HepG2 (cell line): Measurements from ENCODE around the gene DOCK4. TPM values are rescaled to one million over a fixed set of nuclear protein-coding genes. Genes with fewer than 3 reads are reported as not detected.

Experiments used
- ARID5B ChIP-seq: IDR thresholded peaks from 2 replicates; pipeline ENCODE4 v1.4.0; 2020; ENCODE audit warnings: mild to moderate bottlenecking, missing genetic modification reagents
- DR1 ChIP-seq: sonication (generic); formaldehyde crosslinking; IDR thresholded peaks from 2 replicates; pipeline ENCODE4 v1.8.0; 2021; ENCODE audit warnings: mild to moderate bottlenecking, missing genetic modification reagents, inconsistent platforms
- EHMT2 ChIP-seq: fragments of 200-600 bp; sonication (generic); IDR thresholded peaks from 2 replicates; pipeline ENCODE4 v1.7.0; 2017; ENCODE audit warnings: antibody characterized with exemption, low read depth, low read length, borderline replicate concordance
- ERF ChIP-seq: IDR thresholded peaks from 2 replicates; pipeline ENCODE4 v1.6.1; 2018; ENCODE audit warnings: missing biosample characterization, missing genetic modification reagents
- FOXA1 ChIP-seq, 2 experiments: fragments of 450-650 bp in 1 of 2; sonication (generic) in 1 of 2; formaldehyde crosslinking in 1 of 2; IDR thresholded peaks; 2 replicates each; pipeline versions ENCODE4 v1.4.0 to v1.6.1; 2016 to 2020; ENCODE audit warnings: missing genetic modification reagents in 1 of 2
- GLMP ChIP-seq: sonication (generic); formaldehyde crosslinking; IDR thresholded peaks from 2 replicates; pipeline ENCODE4 v1.9.0; 2021; ENCODE audit warnings: missing genetic modification reagents, mild to moderate bottlenecking, borderline replicate concordance
- GMEB1 ChIP-seq: sonication (generic); formaldehyde crosslinking; IDR thresholded peaks from 2 replicates; pipeline ENCODE4 v1.5.1; 2020; ENCODE audit warnings: missing genetic modification reagents, mild to moderate bottlenecking, borderline replicate concordance
- MBD4 ChIP-seq: IDR thresholded peaks from 2 replicates; pipeline ENCODE4 v1.6.1; 2012; ENCODE audit warnings: low read length, inconsistent platforms, borderline replicate concordance
- MLX ChIP-seq: IDR thresholded peaks from 2 replicates; pipeline ENCODE4 v1.6.1; 2016
- NCOA2 ChIP-seq: sonication (generic); formaldehyde crosslinking; IDR thresholded peaks from 2 replicates; pipeline ENCODE4 v1.8.0; 2022; ENCODE audit warnings: inconsistent platforms
- SALL1 ChIP-seq: sonication (generic); formaldehyde crosslinking; IDR thresholded peaks from 2 replicates; pipeline ENCODE4 v1.8.0; 2022; ENCODE audit warnings: mild to moderate bottlenecking, missing genetic modification reagents
- SIX1 ChIP-seq: sonication (generic); formaldehyde crosslinking; IDR thresholded peaks from 2 replicates; pipeline ENCODE4 v1.4.0; 2020; ENCODE audit warnings: missing genetic modification reagents, borderline replicate concordance
- SOX6 ChIP-seq, 2 experiments: fragments of 450-650 bp in 1 of 2; sonication (generic) in 1 of 2; formaldehyde crosslinking in 1 of 2; IDR thresholded peaks; 2 replicates each; pipeline versions ENCODE4 v1.4.0 to v1.6.1; 2017 to 2020; ENCODE audit warnings: antibody characterized with exemption in 1 of 2, mild to moderate bottlenecking in 1 of 2, missing genetic modification reagents in 1 of 2
- TBX2 ChIP-seq: sonication (generic); formaldehyde crosslinking; IDR thresholded peaks from 2 replicates; pipeline ENCODE4 v1.5.0; 2020; ENCODE audit warnings: missing genetic modification reagents, mild to moderate bottlenecking, borderline replicate concordance
- TCF7L2 ChIP-seq: IDR thresholded peaks from 2 replicates; pipeline ENCODE4 v1.6.1; 2011; ENCODE audit warnings: mild to moderate bottlenecking, low read depth, low read length, moderate library complexity
- WIZ ChIP-seq: sonication (generic); formaldehyde crosslinking; IDR thresholded peaks from 2 replicates; pipeline ENCODE4 v1.5.1; 2020; ENCODE audit warnings: mild to moderate bottlenecking, missing genetic modification reagents
- ZBTB34 ChIP-seq: sonication (generic); formaldehyde crosslinking; IDR thresholded peaks from 2 replicates; pipeline ENCODE4 v1.8.0; 2022; ENCODE audit warnings: mild to moderate bottlenecking, missing genetic modification reagents
- ZBTB38 ChIP-seq: sonication (generic); formaldehyde crosslinking; IDR thresholded peaks from 2 replicates; pipeline ENCODE4 v1.5.1; 2020; ENCODE audit warnings: mild to moderate bottlenecking, missing genetic modification reagents
- ZNF691 ChIP-seq: sonication (generic); formaldehyde crosslinking; IDR thresholded peaks from 2 replicates; pipeline ENCODE4 v1.4.0; 2020; ENCODE audit warnings: missing genetic modification reagents, low read depth, mild to moderate bottlenecking, borderline replicate concordance
- polyA plus RNA-seq, 8 experiments: library from polyadenylated mRNA; depleted of rRNA in 3 of 8; stranded (reverse) in 7 of 8; unstranded in 1 of 8; fragments of >200 nt; fragmentation: Illumina TruSeq in 4 of 8; extraction: Trizol in 4 of 8; gene quantifications; 2 replicates each; pipeline versions ENCODE4 v1.2.1 to v1.2.3, GENCODE V29; 2011 to 2016; ENCODE audit warnings: low read depth in 4 of 8, missing spikeins in 1 of 8, mixed read lengths in 1 of 8; ENCODE audit not compliant: insufficient read depth in 1 of 8
- total RNA-seq, 5 experiments: library from RNA; depleted of rRNA; stranded (reverse); fragments of >200 nt; fragmentation: Illumina TruSeq; extraction: Trizol; gene quantifications; 2 replicates each; pipeline ENCODE4 v1.2.3, GENCODE V29; 2016; ENCODE audit warnings: low read depth in 1 of 5

Gene DOCK4
- total and polyA plus RNA-seq, 2 of the 13 experiments (the other 11 are each of a cell fraction or from before 2014, with no cell fraction given): 13.5 to 17.4 TPM

- TF ChIP-seq SALL1 (CRISPR knock-in tag) (peak; percentile 62; the same call in 1 of the 2 replicates), DR1 (no peak), GMEB1 (CRISPR knock-in tag) (0 out of 2 replicates have a peak, but pooled peaks have one; percentile 26), SIX1 (CRISPR knock-in tag) (peak; percentile 88), ARID5B (CRISPR knock-in tag) (peak; percentile 97), EHMT2 (peak; percentile 76; the same call in 1 of the 2 replicates), FOXA1 (IDR thresholded peaks at IDR 0.05) (no peak), FOXA1 (CRISPR knock-in tag; IDR thresholded peaks at IDR 0.05) (peak; percentile 69), MBD4 (0 out of 2 replicates have a peak, but pooled peaks have one; percentile 81), MLX (CRISPR knock-in tag) (0 out of 2 replicates have a peak, but pooled peaks have one; percentile 48), ZBTB38 (CRISPR knock-in tag) (no peak), TCF7L2 (0 out of 2 replicates have a peak, but pooled peaks have one; percentile 8), GLMP (CRISPR knock-in tag) (no peak), TBX2 (CRISPR knock-in tag) (peak; percentile 77), SOX6 (IDR thresholded peaks at IDR 0.05) (no peak), SOX6 (CRISPR knock-in tag; IDR thresholded peaks at IDR 0.05) (peak; percentile 92), NCOA2 (CRISPR knock-in tag) (peak; percentile 87), WIZ (CRISPR knock-in tag) (no peak), ZNF691 (CRISPR knock-in tag) (peak; percentile 97), ERF (CRISPR knock-in tag) (peak; percentile 70), ZBTB34 (CRISPR knock-in tag) (peak; percentile 70; the same call in 1 of the 2 replicates)
These were observed 5.2 kb upstream of the DOCK4 start (continued) for GRCh38 chr7:112211348-112211907.
